Fibroblast of peridontal ligament (primary cell): ENCODE results near the gene KRTAP3-3.
"Not testable (repeated sequence)": the region's sequence is repeated elsewhere in the genome, so short reads cannot be mapped to it uniquely, and the experiment has no call there.

Experiments
- DNase-seq: peaks from one replicate; pipeline ENCODE4 v3.0.0-alpha.2; 2010; ENCODE audit errors: extremely low read depth

Gene KRTAP3-3

GRCh38 chr17:41004397-41004796 is 10.4 kb upstream of the KRTAP3-3 start:
- DNase-seq: no peak

DNA sequence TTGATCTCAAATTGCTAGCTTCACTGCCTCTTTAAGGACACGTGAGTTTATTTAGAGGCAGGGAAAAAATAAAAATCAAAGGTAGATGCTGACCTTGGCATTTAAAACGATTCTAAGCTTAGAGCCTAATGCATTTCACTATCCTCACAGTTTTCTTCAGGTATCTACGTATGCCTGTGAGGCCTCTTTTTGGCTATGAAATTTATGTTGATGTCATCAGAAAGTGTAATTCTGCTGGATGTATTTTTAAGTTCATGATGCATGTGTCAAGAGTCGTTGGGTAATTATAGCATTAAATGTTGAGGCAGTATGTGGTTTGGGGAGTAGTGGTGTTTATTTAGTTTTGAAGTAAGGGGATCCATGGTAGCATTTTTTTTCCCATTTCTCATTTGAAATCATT is 10.0 kb upstream of the KRTAP3-3 start:
- peak; percentile 54 for DNase-seq

DNA sequence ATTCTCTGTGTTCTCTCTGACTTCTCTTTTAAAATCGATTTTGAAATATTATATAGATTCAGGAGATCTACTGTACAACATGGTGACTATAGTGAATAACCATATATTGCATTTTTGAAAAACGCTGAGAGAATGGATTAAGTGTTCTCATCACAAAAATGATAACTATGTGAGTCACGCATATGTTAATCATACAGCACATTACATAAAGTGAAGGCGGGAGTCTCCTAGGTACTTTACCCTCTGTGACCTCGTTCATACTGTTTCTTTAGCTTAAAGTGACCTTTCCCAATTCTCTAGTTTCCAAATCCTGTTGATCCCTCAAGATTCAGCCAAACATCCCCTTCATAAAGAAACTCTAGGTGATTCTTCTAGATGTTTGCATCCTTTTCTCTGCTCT is 8.8 kb upstream of the KRTAP3-3 start:
- DNase-seq: no peak

DNA sequence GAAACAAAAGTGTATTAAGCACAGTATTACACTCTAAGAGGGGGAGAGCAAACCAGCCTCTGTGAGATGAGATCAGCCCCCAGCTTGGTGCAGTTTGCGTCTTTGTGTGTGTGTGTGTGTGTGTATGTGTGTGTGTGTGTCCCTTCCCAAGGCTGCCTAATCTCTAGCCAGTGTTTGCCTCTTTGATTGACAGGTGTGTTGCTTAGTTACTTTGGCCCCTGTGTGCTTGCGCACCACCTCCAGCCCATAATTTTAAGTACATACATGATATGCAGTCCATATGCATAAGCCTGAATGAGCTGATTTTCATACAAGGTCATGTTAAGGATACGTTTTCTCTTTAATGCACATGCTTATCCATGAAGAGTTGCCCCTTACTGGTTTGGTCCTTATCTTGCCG is 7.8 kb upstream of the KRTAP3-3 start:
- DNase-seq: no peak

DNA sequence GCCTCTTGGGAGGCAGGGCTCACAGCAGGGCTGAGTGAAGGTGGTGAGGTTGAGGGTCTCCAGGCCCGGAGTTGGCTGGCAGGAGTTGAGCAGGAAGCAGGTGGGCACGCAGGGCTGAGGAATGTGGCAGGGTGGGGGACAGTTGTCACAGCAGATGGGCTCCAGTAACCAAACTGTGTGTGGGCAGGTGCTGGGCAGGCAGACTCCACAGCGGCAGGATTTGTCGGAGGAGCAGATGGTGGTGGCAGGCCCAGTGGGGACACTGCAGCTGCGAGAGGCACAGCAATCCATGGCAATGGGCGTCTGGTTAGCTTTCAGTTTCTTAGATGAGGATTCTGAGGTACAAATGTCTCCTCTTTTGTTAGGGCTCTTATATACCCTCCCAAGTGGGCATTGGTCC is 5.6 kb upstream of the KRTAP3-3 start, which contains the start of gene KRTAP3-2:
KRTAP3-2 (minus strand) TSS at position 344 of the 400 bp plus-strand sequence; CDS start at position 291, 53 bp downstream.
- not testable (repeated sequence) for DNase-seq

- no peak for DNase-seq
Observed at GRCh38 chr17:40997361-40997760, 3.4 kb upstream of the KRTAP3-3 start.

DNA sequence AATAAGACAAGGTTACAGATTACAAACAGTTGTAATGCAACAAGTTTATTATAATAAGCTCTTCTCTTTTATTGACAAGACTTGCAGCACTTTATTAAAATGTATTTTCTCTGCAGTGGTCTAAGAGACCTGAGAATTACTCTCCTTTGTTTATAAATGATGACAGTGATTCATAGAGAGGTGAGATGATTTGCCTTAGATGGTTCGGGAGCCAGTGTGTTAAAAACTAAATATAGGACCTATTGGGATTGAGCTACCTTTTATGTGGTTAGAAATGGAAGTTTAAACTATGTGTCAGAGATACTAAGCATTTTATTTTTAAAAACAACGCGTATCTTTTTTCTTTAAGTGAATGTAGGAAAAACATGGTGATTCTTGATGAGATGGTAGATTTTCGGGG is 2.9 kb upstream of the KRTAP3-3 start:
- DNase-seq: no peak

- no peak for DNase-seq
Observed at GRCh38 chr17:40995116-40995515, 1.2 kb upstream of the KRTAP3-3 start.

DNA sequence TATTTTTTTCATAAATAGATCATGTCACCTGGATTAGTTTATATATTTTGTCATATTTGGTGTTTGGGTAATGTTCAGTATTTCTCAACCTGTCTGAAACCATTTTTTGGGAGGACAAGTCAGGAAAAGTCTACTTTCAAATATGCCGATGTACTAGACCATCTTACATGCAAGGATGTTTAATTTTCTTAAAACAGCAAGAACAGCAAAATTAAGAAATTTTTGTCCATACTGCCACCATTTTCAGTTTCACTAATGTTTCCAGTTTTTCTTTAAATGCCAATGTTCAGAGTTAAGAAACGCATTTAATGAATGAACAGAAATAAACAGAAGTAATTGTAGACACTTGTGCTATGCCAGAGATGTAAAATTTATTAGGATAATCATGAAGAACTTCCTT is 880 bp downstream of the KRTAP3-3 start:
- no peak for DNase-seq

DNA sequence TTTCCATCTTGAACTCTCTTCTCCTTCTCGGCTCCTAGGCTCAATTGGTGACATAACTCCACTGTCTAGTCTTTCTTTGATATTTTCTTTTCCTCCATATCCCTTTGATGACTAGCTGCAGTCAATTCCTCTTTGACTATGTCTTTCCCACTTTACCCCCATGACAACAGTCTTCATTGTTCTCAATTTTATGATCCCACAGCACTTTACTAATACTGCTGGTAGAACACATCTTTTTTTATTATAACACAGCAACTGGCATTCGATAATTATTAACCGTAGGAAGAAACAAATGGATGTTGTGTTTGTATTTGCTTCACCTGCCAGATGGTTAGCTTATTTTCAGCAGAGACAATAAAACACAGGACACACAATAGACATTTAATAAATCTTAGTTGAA is 1.3 kb downstream of the KRTAP3-3 start:
- no peak for DNase-seq

DNA sequence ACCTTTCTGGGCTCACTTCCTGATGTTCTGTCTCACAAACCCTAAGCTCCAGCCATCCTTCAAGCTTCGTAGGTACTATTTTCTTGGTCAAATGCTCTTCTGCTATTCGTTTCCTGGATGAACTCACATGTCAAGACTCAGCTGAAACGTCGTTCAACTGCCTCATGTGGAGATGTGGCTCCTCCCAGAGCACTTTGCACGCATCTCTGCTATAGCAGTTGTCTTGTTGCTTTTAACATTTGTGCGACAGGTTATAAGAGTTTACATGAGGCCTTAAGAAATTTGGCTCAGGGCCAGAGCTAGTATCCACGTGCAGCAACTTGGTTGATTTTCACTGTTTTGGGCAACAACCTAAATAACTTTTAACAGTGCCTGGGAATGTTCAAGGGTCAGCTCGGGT is 7.0 kb downstream of the KRTAP3-3 start:
- DNase-seq: no peak

GRCh38 chr17:40984226-40984625 is 9.7 kb downstream of the KRTAP3-3 start, which contains the start of gene KRT40:
Gene KRT40, minus strand, starts transcription at chr17:40984326. Its CDS starts 53 bp downstream, at chr17:40984273.
- DNase-seq: no peak

- no peak for DNase-seq
Observed at GRCh38 chr17:40981115-40981514, 12.8 kb downstream of the KRTAP3-3 start.

DNA sequence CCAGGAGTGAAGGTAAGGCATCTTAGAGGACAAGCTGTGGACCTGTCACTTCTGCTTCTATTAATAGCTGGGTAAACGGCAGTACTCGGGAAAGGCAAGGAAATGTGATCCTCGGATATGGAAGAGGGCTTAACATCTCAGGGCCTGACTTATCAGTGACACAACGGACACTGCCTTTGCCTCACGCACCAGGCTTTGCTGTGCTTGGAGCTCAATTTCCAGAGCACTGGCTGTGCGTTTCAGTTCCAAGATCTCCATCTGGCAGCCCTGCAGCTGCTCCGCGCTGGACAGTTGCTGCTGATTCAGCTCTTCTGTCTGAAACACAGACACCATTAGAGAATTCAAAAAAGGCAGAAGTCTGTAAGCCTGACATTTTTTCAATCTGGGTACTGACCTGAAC is 13.4 kb downstream of the KRTAP3-3 start:
- DNase-seq: no peak

- no peak for DNase-seq
Observed at GRCh38 chr17:40980117-40980516, 13.8 kb downstream of the KRTAP3-3 start.

DNA sequence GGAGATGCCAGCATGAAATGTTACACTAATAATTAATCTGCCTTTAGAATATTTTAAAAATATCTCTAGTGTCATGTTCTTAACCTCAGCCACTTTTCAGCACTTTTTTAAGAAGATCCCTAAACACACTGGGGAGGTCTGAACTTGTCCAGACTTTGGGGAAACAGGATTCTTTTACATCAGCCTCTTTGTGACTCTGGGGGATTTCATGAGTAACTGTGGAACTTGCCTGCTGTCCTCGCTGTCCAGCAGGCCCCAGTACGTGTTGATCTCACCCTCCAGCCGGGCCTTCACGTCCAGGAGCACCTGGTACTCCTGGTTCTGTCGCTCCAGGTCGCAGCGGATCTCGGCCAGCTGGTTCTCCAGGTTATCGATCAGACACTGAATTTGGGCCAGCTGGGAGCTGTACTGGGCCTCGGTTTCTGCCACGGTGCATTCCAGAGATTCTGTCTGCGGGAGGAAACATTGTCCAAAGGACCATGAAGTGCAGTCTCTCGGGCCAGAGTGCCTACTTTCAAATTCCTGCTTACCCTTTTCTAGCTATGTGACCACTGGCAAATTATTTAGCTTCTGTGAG is 15.3 kb downstream of the KRTAP3-3 start:
- DNase-seq: no peak

DNA sequence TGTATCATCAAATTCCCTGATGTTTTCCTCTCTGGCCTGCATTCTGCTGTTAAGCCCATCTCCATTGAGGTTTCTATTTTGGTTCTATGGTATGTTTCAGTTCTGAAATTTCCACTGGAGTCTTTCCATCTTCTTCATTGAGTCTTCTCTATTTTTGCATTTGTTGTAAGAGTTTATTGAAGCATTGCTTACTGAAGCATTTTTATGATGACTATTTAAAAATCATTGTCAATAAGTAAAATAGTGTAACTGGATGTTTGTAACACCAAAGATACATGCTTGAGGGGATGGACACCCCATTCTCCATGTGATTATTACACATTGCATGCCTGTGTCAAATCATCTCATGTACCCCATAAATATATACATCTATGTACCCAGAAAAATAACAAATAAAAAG is 18.4 kb downstream of the KRTAP3-3 start:
- DNase-seq: no peak

DNA sequence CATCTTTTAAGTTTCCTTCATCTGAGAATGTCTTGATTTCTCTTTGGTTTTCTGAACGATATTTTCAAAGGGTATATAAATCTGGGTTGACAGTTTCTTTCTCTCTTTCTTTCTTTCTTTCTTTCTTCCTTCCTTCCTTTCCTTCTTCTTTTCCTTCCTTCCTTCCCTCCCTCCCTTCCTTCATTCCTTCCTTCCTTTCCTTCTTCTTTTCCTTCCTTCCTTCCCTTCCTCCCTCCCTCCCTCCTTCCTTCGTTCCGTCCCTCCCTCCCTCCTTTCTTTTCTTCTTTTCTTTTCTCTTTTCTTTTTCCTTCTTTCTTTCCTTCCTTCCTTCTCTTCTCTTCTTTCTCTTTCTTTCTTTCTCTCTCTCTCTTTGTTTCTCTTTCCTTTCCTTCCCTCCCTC is 19.6 kb downstream of the KRTAP3-3 start:
- DNase-seq: no peak

DNA sequence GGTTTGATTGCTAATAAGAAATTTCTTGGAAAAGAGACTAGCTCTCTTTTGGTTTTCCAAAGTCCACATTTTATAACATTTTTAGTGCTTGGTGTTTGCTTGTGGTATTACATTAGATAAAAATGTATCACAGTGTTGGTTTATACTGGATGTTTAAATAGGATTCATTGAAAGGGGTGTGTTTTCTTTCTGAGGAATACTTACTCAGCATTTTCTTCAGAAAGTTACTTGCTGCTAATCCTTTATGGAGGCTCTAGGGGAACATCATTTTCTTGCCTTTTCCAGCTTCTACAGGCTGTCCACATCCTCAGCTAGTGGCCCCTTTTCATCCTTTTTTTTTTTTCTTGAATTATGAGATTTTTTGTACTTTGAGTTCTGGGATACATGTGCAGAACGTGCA is 26.4 kb downstream of the KRTAP3-3 start:
- no peak for DNase-seq

DNA sequence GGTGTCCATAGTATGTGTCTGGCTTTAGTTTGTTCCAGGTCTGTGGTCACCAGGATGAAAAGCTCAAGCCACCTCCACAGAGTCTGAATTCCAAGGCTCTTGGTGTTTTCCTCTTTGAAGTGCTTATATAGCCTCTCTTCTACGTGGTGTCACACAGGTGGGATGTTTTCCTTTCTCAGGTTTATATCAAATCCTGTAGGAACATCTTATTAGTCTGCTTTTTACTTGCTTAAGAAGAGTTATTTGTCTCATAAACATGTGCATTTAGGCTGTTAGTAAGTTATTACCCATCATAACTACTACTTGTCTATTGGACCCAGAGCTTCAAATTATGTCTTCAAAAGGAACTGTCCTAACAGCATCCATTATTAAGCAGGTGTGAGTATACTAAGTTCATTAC is 27.1 kb downstream of the KRTAP3-3 start, which contains the start of gene KRT39:
KRT39 (minus strand) TSS at position 101 of the 400 bp plus-strand sequence; CDS start at position 9, 92 bp downstream.
- no peak for DNase-seq

- DNase-seq: no peak
Observed at GRCh38 chr17:40963838-40964237, 30.1 kb downstream of the KRTAP3-3 start.

- no peak for DNase-seq
Observed at GRCh38 chr17:40962059-40962561, 31.9 kb downstream of the KRTAP3-3 start.

DNA sequence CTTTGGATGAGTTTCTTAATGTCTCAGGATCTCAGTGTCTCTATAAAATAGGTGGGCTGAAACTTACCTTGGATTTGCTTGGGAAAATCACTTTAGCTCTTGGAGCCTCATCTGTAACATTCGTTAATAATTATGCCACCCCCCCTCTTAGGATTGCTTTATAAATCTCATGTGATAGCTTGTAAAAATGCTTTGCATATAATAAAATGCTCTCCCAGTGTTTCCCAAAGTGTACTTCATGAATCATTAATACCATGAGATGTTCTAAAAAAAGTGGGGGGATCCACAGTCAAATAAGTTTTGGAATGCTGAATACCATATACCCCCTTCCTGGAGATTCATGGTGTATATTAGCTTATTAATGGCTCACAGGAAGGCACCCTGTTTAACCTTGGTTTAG is 32.4 kb downstream of the KRTAP3-3 start:
- no peak for DNase-seq

GRCh38 chr17:40960144-40960543 is 33.8 kb downstream of the KRTAP3-3 start:
- no peak for DNase-seq
